ENCODE results near the gene SYDE2.

GRCh38 chr1:85158910-85159309 is 41.9 kb downstream of the SYDE2 start:
- TF ChIP-seq EZH2 (optimal IDR thresholded peaks at IDR 0.05; ENCODE audit: low read depth, low read length) (no peak), CTCF (IDR thresholded peaks at IDR 0.05; ENCODE audit: low read length) (no peak)

All from MM.1S (cell line).